NCI-H1105 (cell line): Measurements from ENCODE around the gene SPOCD1.

Experiments used
- DNase-seq: peaks from one replicate; lab custom pipeline; 2025; lab: John Stamatoyannopoulos, UW

The SPOCD1 gene

DNA sequence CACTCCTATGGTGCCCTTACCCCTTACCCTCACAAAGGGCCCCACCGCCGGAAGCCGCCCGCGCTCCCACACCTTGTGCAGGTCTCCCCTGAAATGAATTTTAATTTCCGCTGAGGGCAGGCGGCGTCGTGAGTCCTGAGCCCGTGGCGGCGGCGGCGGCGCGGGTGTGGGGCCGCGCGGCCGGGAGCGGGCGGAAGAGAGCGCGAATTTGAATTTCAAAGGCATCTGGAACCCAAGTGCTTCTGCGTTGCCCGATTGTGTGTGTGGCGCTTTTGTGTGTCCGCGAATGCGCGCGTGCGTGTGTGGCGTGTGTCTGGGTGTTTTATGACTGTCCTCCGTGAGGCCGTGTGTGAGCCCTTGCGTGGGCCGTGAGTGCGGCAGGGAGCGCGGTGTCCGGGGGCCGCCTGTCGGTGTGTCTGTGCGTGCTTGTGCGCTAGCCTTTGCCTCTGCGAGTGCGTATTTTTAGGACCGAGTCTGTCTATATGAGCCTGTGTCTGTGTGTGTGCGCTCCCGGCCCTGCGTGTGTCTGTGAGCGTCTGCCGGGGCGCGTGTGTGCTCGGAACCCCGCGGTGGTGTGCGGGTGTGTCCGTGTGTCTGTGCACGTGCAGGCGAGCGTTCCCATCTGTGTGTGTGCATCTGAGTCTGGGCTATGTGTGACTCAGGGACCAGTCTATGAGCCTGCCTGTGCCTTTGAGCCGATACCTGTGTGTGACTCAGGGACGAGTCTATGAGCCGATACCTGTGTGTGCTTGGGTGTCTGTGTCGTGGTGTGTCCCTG, 43.7 kb downstream of the SPOCD1 start:
- no peak for DNase-seq

DNA sequence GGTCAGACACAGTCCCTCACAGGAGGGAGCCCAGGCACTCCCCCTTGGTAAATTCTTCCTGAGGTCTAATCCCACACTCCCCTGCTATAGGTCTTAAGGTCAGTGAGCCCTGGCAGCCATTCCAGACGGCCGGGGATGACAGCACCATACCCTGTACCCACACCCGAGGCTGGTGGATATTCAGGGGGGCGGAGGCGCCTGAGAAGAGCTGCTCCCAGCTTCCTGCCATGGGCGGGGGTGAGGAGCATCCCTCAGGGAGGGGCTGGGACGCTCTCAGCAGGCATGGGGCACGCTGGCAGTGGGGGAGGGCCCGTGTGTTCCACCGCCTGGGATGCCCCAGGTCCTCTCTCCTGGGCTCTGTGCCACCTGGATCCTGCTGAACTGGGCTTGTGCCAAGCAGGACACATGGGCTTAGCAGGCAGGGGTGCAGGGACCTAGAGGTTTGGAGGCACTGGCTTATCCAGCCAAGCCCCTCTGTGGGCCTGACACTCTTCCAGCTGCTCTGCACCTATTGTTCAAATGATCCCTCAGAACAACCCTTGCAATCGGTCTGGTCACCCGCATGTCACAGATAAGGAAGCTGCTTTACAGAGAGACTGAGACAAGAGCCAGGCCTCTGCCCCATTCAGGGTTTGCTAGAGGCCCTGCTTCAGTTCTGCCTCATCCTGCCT, 46.0 kb downstream of the SPOCD1 start:
- peak; percentile 80 for DNase-seq

GRCh38 chr1:31768939-31769704, 46.7 kb downstream of the SPOCD1 start:
- DNase-seq, result no peak

GRCh38 chr1:31768407-31768907, 47.4 kb downstream of the SPOCD1 start:
- no peak for DNase-seq

GRCh38 chr1:31767225-31767624, 48.6 kb downstream of the SPOCD1 start:
- DNase-seq, result no peak

- DNase-seq, result no peak
These were observed 50.3 kb downstream of the SPOCD1 start for GRCh38 chr1:31765516-31765915.

DNA sequence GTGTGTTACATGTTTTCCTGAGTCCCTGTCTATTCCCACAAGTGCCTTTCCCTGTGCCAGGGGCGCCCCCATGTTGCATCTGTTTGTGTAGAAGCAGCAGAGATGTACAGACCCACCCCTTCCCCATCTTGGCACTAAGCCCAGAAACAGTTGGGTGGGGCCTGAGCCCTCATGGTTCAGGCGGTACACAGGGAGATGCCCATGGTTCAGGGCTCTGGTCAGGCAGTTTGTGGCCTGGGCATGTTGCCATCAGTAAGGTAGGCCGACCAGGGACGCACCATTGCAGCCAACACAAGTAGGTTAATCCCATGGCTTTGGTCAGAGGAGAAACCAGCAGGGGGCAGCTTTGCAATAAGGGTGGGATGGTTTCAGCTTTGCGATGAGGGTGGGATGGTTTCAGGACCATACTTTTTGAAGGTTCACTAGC, 50.8 kb downstream of the SPOCD1 start:
- peak; percentile 85 for DNase-seq

DNA sequence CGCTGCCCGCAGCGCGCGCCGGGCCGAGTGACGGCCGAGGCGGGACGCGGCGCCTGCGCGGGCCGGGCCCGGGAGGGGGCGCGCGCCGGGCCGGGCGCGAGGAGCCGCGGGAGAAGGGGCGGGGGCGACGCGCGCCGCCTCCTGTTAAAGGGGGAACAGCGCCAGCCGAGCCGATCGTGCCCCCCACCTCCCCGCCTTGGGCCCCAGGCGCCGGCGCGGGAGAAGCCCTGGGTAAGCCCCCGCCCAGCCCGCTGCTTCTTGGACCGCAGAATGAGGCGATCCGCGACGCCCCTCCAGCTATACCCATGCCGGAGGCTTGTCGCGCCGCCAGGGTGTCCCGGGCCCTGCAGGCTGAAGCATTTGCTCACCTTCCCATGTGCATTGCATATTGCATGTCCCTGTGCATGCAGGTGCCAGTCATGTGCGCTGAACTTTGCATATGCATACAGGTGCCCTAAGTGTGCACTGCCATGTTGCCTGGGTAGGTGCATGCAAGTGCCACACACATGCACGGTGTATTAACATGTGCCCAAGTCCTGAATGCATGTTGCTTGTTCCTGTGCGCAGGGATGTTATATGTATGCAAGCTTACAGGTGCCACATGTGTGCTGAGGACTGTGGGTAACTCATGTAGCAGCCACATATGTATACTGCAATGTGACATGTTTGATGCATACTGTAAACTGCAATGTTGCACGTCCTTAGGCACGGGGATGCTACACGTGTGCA, 51.3 kb downstream of the SPOCD1 start, which contains the start of gene ADGRB2:
TSS of gene ADGRB2 (minus strand) at position 29 of the 729 bp plus-strand sequence. CDS start 7,119 bp downstream, outside the sequence.
- peak; percentile 28 for DNase-seq

DNA sequence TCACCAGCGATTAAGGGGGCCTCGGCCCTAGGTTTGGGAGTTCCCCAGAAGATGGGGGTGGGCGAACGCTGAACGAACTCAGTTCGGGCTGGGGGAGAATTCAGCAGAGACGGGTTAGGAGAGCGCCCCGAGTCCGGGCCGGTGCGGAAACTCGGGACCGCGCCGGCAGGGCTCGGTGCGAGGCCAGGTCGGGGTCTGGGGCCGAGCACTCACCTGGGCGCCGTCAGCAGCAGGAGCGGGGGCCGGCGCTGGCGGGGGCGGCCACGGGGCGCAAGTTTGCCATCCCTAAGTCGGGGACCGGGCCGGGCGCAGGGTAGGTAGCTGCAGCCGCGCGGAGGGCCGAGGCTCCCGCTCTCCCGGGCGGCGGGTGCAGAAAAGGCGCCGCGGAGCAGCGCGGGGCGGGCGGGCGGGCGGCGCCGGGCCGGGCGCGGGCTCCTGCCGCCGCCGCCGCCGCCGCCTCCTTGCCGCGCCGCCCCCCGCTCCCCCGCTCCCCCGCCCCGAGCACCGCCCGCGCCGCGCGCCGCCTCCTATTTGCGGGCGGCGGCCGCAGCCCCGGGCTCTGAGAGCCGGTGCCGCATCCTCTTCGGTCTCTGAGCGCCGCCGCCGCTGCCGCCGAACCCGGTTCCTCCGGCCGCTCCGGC, 52.0 kb downstream of the SPOCD1 start:
- no peak for DNase-seq

GRCh38 chr1:31762726-31763670, 52.8 kb downstream of the SPOCD1 start:
- peak; percentile 90 for DNase-seq

- no peak for DNase-seq
These were observed 53.5 kb downstream of the SPOCD1 start for GRCh38 chr1:31762323-31762722.

- DNase-seq, result no peak
These were observed 53.9 kb downstream of the SPOCD1 start for GRCh38 chr1:31761883-31762282.

GRCh38 chr1:31760471-31761470, 55.1 kb downstream of the SPOCD1 start:
- DNase-seq, result peak; percentile 63

DNA sequence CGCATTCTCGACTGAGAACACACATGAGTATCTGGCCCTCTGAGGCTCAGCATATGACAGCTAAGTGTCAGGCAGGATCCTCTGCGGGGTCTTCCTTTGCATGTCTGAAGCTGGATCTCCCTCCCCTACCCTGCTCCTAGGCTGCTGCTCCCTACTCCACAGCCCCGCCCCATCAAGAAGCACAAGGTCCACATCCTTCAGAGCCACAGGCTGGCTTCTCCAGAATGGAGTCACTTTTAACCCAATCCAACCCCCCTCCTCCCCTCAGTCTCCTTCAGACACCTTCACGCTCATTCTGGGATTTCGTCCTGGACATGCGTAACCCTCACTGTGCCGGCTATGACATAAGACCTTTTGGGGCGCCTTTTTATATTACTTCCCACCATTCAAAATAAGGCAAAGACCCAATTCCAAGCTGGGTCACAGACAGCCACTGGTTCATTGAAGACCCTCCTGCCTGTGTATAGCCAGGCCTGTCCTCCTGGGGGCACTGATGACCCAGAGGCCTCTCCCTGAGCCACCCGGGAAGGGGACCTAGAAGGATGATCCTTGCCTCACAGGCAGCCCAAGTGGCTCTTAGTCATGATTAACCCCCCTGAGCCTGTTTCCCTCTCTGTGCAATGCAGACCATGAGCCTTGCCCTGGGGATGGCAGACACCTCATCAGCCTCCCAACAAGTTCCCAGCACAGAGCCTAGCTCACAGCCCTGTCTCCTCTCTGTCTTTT, 56.4 kb downstream of the SPOCD1 start:
- DNase-seq, result no peak

DNA sequence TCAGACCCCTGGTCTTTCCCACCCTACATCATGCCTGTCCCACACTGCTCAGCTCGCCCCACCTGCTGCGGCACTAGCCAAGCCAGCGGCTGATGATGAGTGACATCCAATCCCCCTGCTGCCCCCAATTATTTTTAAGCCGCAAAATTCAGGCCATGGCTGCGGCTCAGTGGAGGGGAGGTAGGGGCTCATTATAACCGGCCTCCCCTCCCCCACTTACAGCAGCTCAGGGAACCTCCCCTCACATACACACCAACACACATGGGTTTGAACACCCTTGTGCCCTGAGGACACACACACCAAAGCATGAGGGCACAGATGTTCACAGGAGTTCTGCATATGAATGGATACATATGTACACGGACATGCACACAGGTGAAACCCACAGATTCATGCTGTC, 57.0 kb downstream of the SPOCD1 start:
- no peak for DNase-seq

- DNase-seq, result no peak
These were observed 57.8 kb downstream of the SPOCD1 start for GRCh38 chr1:31757989-31758388.

- no peak for DNase-seq
These were observed 58.6 kb downstream of the SPOCD1 start for GRCh38 chr1:31757204-31757679.

DNA sequence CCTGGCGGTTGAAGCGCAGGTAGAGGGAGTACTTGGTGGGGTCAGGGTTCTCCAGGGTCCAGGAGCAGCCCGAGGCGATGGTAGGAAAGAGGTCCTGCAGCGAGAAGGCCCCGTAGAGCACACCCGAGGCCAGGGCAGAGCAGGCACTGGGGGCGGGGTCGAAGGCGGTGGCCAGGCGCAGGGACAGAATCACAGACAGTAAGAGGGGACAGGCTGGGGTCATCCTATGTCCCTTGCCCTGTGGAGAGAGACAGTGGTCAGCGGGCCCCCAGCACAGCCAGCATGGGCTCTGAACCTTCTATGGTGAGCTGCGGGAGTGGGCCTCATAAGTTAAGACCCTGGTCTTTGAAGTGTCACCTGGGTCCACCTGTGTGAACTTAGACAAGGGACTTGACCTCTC, 59.2 kb downstream of the SPOCD1 start:
- DNase-seq, result no peak
